ENCODE data around the gene FXR2.
A peak's percentile ranks its signal among the peaks of the same experiment; 100 is the strongest.
"Not testable (repeated sequence)": the region's sequence is repeated elsewhere in the genome, so short reads cannot be mapped to it uniquely, and the experiment has no call there.

Gene FXR2

DNA sequence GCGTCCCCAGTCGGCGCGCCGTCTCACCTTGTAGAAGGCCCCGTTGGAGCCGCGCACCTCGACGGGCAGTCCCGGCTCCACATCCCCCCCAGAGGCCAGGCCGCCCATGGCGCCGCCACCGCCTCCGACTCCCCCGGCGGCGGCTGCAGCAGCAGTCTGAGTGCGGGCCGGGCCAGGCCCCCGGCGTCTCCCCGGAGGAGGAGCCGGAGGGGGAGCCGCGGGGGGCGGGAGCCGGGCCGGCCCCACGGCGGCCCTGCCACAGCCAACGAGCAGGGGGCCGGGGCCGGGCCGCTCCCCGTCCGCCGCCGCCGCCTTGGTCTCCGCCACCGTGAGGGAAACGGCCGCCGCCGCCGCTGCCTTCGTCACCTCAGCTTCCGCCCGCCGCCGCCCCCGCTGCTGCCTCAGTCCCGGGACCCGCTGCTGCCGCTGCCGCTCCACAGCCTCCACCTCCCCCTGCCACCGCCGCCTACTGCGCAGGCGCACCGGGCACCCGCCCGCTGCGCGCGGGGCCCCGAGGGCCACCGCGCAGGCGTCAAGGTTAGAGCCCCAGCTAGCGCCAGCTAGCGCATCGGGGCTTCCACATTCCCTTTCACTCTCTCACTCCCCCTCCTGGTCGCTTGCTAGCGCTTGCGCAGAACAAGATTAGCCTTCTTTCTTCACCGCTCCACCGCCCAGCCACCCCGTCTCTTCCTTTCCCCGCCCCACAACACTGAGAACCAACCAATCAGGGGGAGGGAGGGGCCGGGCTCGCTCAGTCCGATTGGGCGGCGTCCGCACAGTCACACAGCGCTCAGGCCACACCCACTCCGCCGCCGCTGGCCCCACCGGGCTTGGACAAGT is at the start of gene FXR2:
FXR2 (minus strand) TSS at position 473 of the 840 bp plus-strand sequence; CDS start at position 108, 365 bp downstream.
- peak; percentile 98 for DNase-seq

DNA sequence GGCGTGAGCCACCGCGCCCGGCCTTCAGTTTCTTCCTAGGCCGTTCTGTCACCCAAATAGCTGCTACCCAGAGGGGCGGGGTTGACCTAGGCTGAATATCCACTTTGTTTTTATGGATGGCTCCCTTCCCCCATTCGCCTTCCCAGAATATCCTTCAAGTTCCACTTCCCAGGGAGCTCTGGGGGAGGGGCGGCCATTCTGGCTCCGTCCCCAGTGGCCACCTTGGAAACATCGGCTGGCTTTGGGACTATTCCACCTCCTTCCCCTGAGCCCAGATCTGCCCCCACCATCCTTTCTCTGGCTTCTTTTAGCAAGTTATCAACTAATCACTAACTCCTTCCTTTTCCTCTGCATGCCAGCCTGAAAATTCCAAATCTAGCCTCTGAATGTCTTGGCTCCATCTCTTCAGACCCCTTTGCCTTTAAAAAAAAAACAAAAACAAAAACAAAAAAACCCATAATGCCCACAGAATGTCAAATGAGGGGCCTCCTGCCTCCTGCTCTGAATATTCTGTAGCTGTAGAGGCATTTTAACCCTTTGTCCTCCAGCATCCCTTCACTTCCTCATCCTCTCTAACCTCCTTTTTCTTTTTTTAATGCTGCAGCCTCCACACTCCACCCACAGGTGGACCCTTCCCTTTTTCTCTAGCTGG is 42.4 kb upstream of the FXR2 start:
- DNase-seq, result no peak

DNA sequence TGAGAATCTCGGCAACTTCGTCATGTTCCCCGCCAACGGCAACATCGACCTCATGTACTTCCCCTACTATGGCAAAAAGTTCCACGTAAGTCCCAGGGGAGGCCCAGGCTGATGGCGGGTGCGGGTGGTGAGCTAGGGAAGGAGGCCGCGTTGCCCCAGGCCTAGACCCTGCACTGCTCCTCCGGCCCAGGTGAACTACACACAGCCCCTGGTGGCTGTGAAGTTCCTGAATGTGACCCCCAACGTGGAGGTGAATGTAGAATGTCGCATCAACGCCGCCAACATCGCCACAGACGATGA is 40.8 kb upstream of the FXR2 start:
- DNase-seq, result no peak

DNA sequence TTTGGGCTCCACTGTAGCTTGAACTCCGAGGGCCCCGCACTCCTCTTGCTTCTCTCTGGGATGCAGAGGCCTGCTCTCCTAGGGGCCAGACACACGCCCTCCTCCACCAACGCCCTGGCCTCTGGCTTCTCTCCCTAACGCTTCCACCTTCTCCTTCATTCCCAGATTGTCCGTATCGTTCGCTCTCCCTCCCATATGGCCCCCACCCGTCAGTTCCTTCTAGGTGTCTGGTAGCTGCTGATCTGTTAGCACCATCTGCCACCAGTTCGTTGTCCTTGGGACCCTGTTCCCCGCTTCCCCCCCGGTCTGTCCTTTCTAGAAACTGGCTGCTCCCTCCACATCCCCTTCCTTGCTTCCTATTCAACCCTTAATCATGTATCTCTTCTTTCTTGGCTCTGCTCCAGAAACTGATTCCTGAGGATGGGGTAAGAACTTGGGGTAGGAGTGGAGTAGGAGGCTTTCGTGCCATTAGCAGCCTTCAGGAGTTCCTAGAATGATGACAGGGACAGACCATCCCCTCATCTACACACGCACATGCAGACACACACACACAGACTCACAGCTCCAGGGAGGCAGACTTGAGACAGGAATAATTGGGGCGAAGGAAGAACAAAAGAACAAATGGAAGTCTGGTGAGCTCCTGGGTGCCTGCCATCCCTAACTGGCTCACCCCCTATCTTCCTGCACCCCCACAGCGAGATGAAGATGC is 40.3 kb upstream of the FXR2 start:
- DNase-seq, result no peak

DNA sequence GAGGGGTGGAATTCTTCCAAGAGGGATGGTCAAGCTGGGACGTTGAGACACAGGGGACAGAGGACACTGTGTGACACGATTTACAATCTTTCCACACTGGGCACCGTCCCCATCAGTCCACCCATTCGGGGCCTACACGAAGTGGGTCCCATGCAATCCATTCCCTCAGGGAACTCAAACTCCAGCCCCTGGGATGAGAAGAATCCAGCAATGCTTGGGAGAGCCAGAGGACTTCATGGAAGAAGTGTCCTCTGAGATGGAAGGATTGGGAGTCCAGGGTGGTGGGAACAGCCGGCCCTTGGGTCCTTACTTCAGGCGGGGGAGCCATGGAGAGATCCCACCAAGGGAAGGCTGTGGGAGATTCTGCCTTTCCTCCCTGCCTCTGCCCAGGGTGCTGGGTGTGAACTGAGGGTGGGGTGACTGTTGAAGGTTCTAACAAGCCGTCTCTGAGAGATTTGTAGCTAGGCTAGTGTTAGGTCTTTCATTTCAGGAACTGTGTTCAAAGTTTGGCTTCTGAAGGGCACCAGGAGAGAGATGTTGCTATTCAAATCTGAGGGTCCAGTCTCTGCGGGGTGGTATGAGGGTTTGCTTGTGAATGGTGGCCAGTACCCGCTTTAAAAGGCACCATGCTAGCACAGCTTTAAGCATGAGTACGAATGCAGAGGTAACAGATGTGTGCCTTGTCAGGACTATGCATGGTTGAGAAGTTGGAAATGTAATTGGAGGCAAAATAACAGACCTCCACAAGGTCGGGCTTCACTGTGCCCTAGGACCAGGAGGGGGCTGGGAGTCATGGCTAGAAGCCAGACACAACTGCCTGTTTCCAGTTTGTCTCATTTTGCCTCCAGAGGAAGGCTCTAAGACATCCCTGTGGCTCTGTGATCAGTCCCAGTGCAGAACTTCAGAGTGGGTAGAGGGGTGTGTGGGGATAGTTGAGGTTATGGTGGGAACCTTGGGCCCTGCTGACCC is 38.0 kb upstream of the FXR2 start:
- no peak for DNase-seq

DNA sequence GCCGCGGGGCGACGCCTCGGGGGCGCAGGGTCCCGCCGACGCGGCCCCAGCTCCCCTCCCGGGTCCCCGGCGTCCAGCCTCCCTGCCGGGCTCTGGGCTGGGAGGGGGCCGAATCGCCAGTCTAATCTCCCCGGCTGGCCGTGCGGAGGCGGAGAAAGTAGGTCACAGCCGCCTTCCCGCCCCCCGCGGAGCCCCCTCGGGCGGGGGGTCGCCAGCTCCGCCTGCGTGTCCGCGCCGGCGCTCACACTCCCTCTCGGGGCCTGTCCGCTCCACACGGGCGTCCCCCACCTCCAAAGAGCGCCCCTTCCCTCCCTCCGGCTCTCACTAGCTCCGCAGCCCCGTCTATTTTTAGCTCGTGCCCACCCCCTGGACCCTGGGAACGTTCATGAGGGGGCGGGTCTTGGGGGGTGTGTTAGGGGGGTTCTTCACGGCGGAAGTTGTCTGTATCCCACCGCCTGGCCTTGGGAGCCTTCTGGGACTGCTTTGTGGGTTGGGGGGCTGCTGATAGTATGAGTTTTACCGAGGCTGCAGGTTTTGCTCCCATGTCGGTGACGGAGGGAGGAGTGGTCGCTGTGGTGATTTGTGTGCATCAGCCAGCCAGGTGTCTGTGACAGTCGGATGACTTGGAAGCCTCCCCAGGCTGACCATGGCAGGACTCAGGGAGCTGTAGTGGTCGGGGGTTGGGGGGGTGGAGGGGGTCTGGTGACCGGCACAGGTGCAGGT is 37.1 kb upstream of the FXR2 start:
- no peak for DNase-seq

DNA sequence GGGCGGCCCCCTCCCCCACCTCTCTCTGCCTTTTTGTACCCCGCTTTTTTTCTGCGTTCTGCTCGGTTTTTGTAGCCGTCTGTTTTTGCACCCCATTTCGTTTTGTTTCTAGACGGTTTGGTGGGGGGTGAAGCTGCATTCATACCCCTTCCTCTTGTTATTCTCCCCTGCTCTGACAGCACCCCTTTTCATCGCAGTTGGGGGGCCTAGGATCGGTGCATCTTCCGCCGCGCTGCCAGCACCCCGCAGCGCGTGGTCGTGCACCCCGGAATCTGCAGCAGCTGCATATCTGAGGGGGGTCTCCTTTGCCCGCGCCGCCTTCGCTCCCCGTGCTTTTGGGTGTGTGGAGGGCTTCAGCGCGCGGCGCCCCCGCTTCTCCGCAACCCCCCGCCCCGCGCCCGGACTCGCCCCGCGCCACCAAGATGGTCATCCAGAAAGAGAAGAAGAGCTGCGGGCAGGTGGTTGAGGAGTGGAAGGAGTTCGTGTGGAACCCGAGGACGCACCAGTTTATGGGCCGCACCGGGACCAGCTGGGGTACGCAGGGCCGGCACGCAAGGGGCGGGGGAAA is 36.5 kb upstream of the FXR2 start:
- DNase-seq, result no peak

DNA sequence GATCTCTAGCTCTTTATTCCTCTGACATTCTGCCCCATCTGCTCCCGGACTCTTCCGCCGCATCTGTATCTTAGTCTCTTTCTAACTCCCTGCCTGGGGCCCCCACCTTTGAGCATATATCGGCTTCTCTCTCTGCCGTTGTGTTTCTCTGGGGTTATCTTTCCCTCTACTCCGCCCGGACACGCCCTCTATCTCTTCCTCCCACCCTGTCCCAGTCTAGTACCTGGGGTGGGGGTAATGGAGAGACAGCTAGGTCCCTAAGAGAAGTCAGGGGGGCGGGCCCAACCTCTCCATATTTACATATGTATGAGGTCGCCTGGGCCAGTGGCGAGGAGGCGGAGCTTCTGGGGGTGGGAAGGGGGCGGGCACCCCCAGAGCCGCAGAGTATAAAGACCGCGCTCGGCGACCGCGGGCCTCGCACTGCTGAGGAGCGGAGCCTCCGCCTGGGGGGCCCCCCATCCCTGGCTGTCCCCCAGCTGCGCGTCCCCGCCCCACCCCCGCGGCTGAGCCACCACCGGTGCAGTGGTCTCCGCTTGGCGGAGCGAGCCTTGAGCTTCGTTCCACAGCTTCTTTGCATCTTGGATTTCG is 35.9 kb upstream of the FXR2 start, which contains the start of gene ATP1B2:
ATP1B2 (plus strand) TSS at position 418 of the 588 bp plus-strand sequence. CDS start 593 bp downstream, outside the sequence.
- DNase-seq, result no peak

DNA sequence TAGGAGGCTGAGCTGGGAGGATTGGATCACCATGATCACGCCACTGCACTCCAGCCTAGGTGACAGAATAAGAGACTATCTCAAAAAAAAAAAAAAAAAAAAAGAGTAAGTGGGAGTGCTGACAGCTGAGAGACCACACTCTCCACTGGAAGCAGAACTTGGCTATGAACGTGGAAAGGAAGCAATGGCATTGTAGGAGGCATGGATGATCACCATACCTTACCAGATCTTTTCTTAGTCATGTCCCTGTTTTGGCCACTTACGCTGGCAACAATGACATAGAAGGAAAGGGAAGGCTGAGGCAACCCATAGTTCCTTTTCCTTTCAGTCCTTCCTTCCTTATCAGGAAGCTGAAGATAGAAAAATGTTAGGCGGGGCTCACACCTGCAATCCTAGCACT is 32.3 kb upstream of the FXR2 start:
- no peak for DNase-seq

DNA sequence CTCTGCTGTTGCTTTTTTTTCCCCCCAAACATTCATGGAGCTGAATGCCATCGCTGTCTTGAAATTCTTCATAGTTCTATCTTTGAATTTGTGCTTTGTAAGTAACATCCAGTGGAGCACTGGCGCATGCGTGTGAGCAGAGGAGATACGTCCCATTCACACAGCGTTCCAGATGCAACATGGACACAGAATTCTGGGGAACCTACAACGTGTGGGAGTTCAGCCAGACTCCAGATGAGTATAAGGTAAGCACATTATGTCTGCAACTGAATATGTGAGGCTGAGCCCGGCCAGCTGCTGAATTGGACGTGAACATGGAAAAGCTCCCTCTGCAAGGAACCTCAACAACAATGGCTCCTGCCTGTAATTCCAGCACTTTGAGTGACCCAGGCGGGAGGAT is 31.8 kb upstream of the FXR2 start:
- DNase-seq, result no peak

DNA sequence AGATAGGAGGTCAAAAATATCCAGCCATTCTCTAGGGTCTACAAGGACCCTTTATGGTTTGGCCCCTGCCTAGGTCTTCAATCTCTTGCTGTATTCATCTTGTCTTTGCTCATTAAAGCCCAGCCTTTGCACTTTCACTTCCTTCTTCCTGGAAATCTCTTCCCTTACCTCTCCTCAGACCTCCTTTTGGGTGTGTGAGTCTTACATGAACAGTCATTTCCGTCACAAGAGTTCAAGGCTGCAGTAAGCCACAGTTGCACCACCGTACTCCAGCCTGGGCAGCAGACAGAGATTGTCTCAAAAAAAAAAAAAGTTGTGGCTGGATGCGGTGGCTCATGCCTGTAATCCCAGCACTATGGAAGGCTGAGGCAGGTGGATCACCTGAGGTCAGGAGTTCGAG is 30.1 kb upstream of the FXR2 start:
- DNase-seq, result no peak

DNA sequence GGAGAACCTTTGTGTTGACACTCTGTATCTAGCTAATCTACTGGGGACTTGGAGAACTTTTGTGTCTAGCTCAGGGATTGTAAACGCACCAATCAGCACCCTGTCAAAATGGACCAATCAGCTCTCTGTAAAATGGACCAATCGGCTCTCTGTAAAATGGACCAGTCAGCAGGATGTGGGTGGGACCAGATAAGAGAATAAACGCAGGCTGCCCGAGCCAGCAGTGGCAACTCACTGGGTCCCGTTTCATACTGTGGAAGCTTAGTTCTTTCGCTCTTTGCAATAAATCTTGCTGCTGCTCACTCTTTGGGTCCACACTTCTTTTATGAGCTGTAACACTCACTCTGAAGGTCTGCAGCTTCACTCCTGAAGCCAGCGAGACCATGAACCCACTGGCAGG is 26.9 kb upstream of the FXR2 start:
- not testable (repeated sequence) for DNase-seq

DNA sequence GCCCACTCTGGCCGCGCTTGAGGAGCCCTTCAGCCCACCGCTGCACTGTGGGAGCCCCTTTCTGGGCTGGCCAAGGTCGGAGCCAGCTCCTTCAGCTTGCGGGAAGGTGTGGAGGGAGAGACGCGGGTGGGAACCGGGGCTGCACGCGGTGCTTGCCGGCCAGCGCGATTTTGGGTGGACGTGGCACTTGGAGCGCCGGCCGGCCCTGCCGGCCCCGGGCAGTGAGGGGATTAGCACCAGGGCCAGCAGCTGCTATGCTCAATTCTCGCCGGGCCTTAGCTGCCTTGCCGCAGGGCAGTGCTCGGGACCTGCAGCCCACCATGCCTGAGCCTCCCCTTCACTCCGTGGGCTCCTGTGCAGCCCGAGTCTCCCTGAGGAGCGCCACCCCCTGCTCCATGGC is 26.1 kb upstream of the FXR2 start:
- DNase-seq, result no peak

DNA sequence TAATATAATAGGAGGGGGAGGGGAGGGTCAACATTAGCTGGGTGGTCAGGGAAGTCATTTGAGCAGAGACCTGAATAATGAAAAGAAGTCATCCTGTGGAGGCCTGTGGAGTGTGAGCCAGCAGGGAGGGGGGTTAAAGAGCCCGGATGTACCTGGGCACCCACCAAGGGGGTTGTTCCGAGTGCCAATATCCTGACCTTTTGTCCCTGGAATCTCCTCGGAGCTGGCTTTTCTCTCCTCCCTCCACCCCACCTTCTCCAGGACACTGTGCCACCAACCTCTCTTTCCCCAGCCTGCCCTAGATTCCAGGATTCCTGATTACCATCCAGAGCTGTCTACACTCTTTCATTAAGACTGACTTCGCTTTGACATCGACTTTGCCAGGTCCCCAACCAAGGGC is 21.5 kb upstream of the FXR2 start:
- no peak for DNase-seq

DNA sequence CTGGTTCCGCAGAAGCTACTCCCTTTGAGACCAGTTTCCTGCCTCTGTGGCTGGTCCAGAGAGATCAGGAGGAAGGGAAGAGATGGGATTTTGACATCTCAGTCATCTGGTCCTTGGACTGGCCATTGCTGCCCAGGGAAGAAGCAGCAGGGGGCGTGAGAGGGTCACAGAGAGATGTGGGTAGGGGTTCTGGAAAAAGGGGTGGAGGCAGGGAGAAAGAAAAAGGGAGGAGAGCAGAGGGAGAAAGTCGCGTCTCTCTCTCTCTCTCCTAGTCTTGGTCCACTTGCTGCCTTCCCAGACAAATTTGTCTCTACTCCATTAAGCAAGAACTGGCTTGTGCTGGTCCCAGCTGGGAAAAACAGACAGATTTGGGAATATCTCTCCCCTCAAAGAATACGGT is 19.7 kb upstream of the FXR2 start:
- peak; percentile 11 for DNase-seq

DNA sequence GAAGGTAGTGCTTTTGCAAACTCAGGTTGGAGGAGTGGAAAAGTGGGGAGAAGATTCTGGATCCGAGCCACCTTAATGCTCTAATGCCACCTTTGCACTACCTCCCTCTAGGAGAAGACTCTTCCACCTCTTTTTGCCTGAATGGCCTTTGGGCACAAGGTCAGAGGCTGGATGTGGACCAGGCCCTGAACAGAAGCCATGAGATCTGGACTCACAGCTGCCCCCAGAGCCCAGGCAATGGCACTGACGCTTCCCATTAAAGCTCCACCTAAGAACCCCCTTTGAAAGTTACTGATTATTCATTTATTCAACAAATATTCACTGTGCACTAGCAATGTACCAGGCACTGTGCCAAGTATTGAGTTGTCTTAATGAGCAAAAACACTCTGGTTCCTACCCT is 18.4 kb upstream of the FXR2 start:
- no peak for DNase-seq

DNA sequence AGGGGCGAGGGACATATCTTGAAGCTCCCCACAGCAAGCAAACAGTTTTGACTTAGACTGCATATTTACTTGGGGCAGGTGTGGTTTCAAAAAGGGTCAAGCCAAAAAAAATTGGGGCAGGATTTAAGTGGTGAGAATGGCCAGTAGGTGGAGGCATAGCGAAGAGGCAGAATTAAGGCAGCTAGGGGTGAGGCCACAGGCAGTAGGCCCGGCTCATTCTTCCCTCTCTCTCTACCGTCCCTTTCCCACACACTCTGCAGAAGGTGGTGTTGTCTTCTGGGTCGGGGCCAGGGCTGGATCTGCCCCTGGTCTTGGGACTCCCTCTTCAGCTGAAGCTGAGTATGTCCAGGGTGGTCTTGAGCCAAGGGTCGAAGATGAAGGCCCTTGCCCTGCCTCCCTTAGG is 17.8 kb upstream of the FXR2 start:
- peak; percentile 39 for DNase-seq

DNA sequence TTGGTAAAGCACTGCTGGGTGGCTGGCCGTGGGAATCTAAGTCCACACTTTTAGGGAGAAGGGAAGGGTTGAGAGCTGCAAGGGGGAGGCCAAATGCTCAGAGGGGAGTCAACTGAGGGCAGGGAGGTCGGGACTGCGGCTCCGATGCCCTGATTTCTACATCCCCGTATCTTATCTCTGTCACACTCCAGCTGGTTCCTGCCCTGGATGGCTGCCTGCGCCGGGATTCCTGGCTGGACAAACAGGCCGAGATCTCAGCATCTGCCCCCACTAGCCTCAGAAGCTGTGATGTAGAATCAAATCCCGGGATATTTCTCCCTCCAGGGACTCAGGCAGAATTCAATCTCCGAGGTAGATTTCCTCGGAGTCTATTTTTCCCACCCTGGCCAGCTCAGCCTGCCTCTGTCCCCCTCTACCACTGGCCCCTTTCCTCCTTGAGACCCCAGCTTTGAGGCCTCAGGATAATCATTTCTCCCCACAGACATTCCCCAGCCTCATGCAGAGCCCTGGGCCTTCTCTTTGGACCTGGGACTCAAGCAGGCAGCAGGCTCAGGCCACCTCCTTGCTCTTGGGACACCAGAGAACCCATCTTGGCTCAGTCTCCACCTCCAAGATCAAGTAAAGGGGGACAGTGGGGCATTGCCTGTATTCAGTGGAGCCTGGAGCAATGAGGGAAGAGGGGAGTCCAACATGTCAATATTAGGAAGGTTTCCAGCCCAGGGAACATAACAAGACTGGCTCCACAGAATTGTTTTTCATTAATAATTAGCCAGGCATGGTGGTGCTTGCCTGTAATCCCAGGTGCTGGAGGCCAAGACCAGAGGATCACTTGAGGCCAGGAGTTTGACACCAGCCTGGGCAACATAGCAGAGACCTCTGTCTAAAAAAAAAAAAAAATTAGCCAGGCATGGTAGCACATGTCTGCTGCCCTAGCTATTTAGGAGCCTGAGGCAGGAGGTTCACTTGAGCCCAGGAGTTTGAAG is 17.0 kb upstream of the FXR2 start:
- DNase-seq, result no peak

DNA sequence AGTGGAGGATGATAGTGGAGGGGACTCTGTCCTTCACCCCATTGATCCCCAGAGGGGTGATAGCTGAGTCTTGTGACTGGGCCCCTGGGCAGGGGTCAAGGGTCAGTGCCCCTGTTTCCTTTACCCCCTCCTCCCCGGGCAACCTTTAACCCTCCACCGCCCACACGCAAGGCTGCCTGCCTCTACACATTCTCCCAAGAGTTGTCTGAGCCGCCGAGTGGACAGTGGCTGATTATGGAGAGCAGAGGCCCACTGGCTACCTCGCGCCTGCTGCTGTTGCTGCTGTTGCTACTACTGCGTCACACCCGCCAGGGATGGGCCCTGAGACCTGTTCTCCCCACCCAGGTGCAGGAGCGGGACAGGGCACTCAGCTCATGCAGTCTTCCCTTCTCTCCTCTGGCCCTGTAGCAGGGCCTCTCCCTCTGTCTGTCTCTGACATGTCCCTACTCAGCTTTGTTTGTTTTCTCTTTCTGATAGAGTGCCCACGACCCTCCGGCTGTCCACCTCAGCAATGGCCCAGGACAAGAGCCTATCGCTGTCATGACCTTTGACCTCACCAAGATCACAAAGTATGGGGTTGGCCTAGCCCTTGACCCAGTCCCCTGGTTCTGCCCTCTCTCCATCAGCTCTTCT is 15.4 kb upstream of the FXR2 start, which contains the start of gene SHBG:
SHBG (plus strand) TSS at position 197 of the 633 bp plus-strand sequence; CDS start at position 235, 38 bp downstream.
- DNase-seq, result no peak
